MM.1S (cell line): ENCODE data around the gene STAG3.

ENCODE experiments used
- EZH2 ChIP-seq: fragments of 300-600 bp; sonication (generic); optimal IDR thresholded peaks from 2 replicates; pipeline ENCODE3; 2017; ENCODE audit warnings: low read depth, mild to moderate bottlenecking, antibody characterized with exemption, low read length, mixed read lengths
- EZH2phosphoT487 ChIP-seq: fragments of 300-600 bp; sonication (generic); IDR thresholded peaks from 2 replicates; pipeline ENCODE4 v1.6.1; 2018; ENCODE audit warnings: antibody characterized with exemption, low read length
- TF ChIP-seq, protein P1 (sequence below): fragments of 300-600 bp; sonication (generic); IDR thresholded peaks from 2 replicates; pipeline ENCODE4 v1.5.1; 2016; ENCODE audit warnings: antibody characterized with exemption, low read length, mixed read lengths

GRCh38 chr7:100257017-100257416 lies 79.3 kb downstream of the STAG3 start:
- TF ChIP-seq EZH2 (no peak), EZH2phosphoT487 (no peak)
- TF ChIP-seq, protein P1, sequence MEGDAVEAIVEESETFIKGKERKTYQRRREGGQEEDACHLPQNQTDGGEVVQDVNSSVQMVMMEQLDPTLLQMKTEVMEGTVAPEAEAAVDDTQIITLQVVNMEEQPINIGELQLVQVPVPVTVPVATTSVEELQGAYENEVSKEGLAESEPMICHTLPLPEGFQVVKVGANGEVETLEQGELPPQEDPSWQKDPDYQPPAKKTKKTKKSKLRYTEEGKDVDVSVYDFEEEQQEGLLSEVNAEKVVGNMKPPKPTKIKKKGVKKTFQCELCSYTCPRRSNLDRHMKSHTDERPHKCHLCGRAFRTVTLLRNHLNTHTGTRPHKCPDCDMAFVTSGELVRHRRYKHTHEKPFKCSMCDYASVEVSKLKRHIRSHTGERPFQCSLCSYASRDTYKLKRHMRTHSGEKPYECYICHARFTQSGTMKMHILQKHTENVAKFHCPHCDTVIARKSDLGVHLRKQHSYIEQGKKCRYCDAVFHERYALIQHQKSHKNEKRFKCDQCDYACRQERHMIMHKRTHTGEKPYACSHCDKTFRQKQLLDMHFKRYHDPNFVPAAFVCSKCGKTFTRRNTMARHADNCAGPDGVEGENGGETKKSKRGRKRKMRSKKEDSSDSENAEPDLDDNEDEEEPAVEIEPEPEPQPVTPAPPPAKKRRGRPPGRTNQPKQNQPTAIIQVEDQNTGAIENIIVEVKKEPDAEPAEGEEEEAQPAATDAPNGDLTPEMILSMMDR: no peak
